H1 (cell line): ENCODE measurements around the gene ISOC2. TPM values are rescaled to one million over a fixed set of nuclear protein-coding genes. Genes with fewer than 3 reads are reported as not detected.

ENCODE experiments used
- CTCF ChIA-PET: fragments of 300-600 bp; sonication (Branson Sonifier 250); formaldehyde crosslinking; loops from one replicate; lab custom pipeline; 2021; ENCODE audit not compliant: partially characterized antibody; lab: Charles Lee
- POLR2A ChIA-PET: fragments of 300-600 bp; sonication (Branson Sonifier 250); formaldehyde crosslinking; loops from one replicate; lab custom pipeline; 2021; ENCODE audit warnings: inconsistent platforms; ENCODE audit not compliant: partially characterized antibody; lab: Charles Lee
- DNase-seq, 2 experiments: peaks; one replicate each; pipeline versions ENCODE4 v3.0.0 to v3.0.0-alpha.2; 2010 to 2022; ENCODE audit warnings: low spot score in 2 of 2, low read depth in 1 of 2, mixed read lengths in 1 of 2
- FAIRE-seq: peaks from 2 replicates; lab custom pipeline; 2011; peaks lifted over from hg19 to GRCh38; lab: Jason Lieb, UNC
- H2AFZ ChIP-seq: 2 replicates; pipeline ENCODE4 v1.8.1; 2012; ENCODE audit warnings: low read length, inconsistent platforms
- H2AK5ac ChIP-seq: 2 replicates; pipeline ENCODE4 v1.6.1; 2013; ENCODE audit warnings: low read depth, low read length
- H2BK120ac ChIP-seq: replicated peaks from 2 replicates; pipeline ENCODE3; 2013; ENCODE audit warnings: low read depth, low read length, inconsistent platforms
- H2BK12ac ChIP-seq: 2 replicates; pipeline ENCODE4 v1.6.1; 2013; ENCODE audit warnings: low read depth, low read length
- H2BK15ac ChIP-seq: 2 replicates; pipeline ENCODE4 v1.6.1; 2013; ENCODE audit warnings: low read length
- H2BK20ac ChIP-seq: 2 replicates; pipeline ENCODE4 v1.6.1; 2013; ENCODE audit warnings: low read length
- H2BK5ac ChIP-seq: 2 replicates; pipeline ENCODE4 v1.6.1; 2013; ENCODE audit warnings: low read depth, low read length
- H3K14ac ChIP-seq: 2 replicates; pipeline ENCODE4 v1.6.1; 2013; ENCODE audit warnings: inconsistent platforms; ENCODE audit not compliant: insufficient read length
- H3K18ac ChIP-seq: 2 replicates; pipeline ENCODE4 v1.6.1; 2013; ENCODE audit warnings: low read length; ENCODE audit errors: extremely low read depth
- H3K23ac ChIP-seq: 2 replicates; pipeline ENCODE4 v1.6.1; 2013; ENCODE audit warnings: inconsistent platforms; ENCODE audit not compliant: insufficient read length
- H3K23me2 ChIP-seq: 2 replicates; pipeline ENCODE4 v1.6.1; 2013; ENCODE audit warnings: low read depth, low read length
- H3K27ac ChIP-seq: 2 replicates; pipeline ENCODE4 v1.6.1; 2011; ENCODE audit warnings: low read depth, low read length, inconsistent platforms
- H3K27me3 ChIP-seq, 4 experiments: replicated peaks in 1 of 4; 1 replicate in 1 of 4; 2 replicates in 3 of 4; pipeline versions ENCODE4 v1.6.1 to v1.8.1; 2011 to 2013; ENCODE audit warnings: low read length in 3 of 4, mild to moderate bottlenecking in 3 of 4, inconsistent platforms in 2 of 4, mixed read lengths in 2 of 4, moderate library complexity in 1 of 4; ENCODE audit not compliant: control insufficient read depth in 3 of 4, insufficient read depth in 3 of 4; ENCODE audit errors: extremely low read depth in 1 of 4
- H3K36me3 ChIP-seq, 4 experiments: 2 replicates each; pipeline versions ENCODE4 v1.6.1 to v1.8.1; 2011 to 2013; ENCODE audit warnings: mild to moderate bottlenecking in 4 of 4, low read length in 3 of 4, moderate library complexity in 2 of 4, control low read depth in 1 of 4, inconsistent platforms in 1 of 4; ENCODE audit not compliant: insufficient read depth in 4 of 4, control insufficient read depth in 2 of 4
- H3K4ac ChIP-seq: replicated peaks from 2 replicates; pipeline ENCODE3; 2013; ENCODE audit warnings: low read length, low read depth, mixed read lengths, inconsistent platforms; ENCODE audit not compliant: insufficient read length
- H3K4me1 ChIP-seq, 4 experiments: replicated peaks in 1 of 4; 1 replicate in 1 of 4; 2 replicates in 3 of 4; pipeline versions ENCODE4 v1.6.1 to v1.8.1; 2011 to 2013; ENCODE audit warnings: low read length in 3 of 4, inconsistent platforms in 2 of 4, mixed read lengths in 1 of 4; ENCODE audit not compliant: insufficient read depth in 4 of 4, control insufficient read depth in 3 of 4
- H3K4me2 ChIP-seq, 2 experiments: 2 replicates each; pipeline versions ENCODE4 v1.6.1 to v1.8.1; 2011 to 2013; ENCODE audit warnings: low read depth in 2 of 2, low read length in 2 of 2, control low read depth in 1 of 2, inconsistent platforms in 1 of 2, mild to moderate bottlenecking in 1 of 2; ENCODE audit not compliant: insufficient read depth in 1 of 2
- H3K4me3 ChIP-seq, 4 experiments: fragments of 200-600, 300-600 bp in 1 of 4; sonication (generic), shearing (Covaris generic), sonication (Bioruptor Twin) in 1 of 4; 2 replicates each; pipeline versions ENCODE4 v1.5.1 to v1.8.1; 2011 to 2016; ENCODE audit warnings: low read length in 4 of 4, low read depth in 3 of 4, control low read depth in 2 of 4, inconsistent platforms in 2 of 4, mild to moderate bottlenecking in 2 of 4, mixed read lengths in 1 of 4, moderate library complexity in 1 of 4; ENCODE audit not compliant: insufficient read depth in 2 of 4; ENCODE audit errors: extremely low read depth in 1 of 4
- H3K56ac ChIP-seq: replicated peaks from 2 replicates; pipeline ENCODE3; 2013; ENCODE audit warnings: low read depth, mild to moderate bottlenecking, mixed read lengths, low read length, inconsistent platforms; ENCODE audit not compliant: insufficient read length
- H3K79me1 ChIP-seq: 2 replicates; pipeline ENCODE4 v1.6.1; 2013; ENCODE audit warnings: low read depth, low read length, control low read depth
- H3K79me2 ChIP-seq, 2 experiments: 2 replicates each; pipeline versions ENCODE4 v1.6.1 to v1.8.1; 2012 to 2013; ENCODE audit warnings: low read length in 2 of 2, mild to moderate bottlenecking in 2 of 2, inconsistent platforms in 1 of 2; ENCODE audit not compliant: insufficient read depth in 2 of 2, control insufficient read depth in 1 of 2
- H3K9ac ChIP-seq, 4 experiments: replicated peaks in 1 of 4; 1 replicate in 1 of 4; 2 replicates in 3 of 4; pipeline versions ENCODE4 v1.6.1 to v1.8.1; 2011 to 2013; ENCODE audit warnings: low read depth in 3 of 4, low read length in 3 of 4, control low read depth in 2 of 4, mild to moderate bottlenecking in 2 of 4, moderate library complexity in 2 of 4, inconsistent platforms in 1 of 4; ENCODE audit errors: extremely low read depth in 1 of 4
- H3K9me3 ChIP-seq, 2 experiments: 2 replicates each; pipeline versions ENCODE4 v1.6.1 to v1.8.1; 2012 to 2013; ENCODE audit warnings: mild to moderate bottlenecking in 2 of 2, moderate library complexity in 2 of 2, control low read depth in 1 of 2, inconsistent platforms in 1 of 2, low read depth in 1 of 2, low read length in 1 of 2, mixed read lengths in 1 of 2; ENCODE audit not compliant: insufficient read depth in 2 of 2
- H4K20me1 ChIP-seq, 2 experiments: replicated peaks in 1 of 2; 2 replicates each; pipeline versions ENCODE3 to v1.8.1; 2011 to 2013; ENCODE audit warnings: inconsistent platforms in 2 of 2, low read length in 2 of 2, mild to moderate bottlenecking in 1 of 2; ENCODE audit not compliant: insufficient read depth in 2 of 2, control insufficient read depth in 1 of 2
- H4K5ac ChIP-seq: 2 replicates; pipeline ENCODE4 v1.6.1; 2013; ENCODE audit warnings: low read length, low read depth, mixed read lengths, inconsistent platforms; ENCODE audit not compliant: insufficient read length
- H4K8ac ChIP-seq: 2 replicates; pipeline ENCODE4 v1.8.0; 2013; ENCODE audit warnings: mild to moderate bottlenecking, moderate library complexity, low read length, inconsistent platforms; ENCODE audit not compliant: insufficient read depth; ENCODE audit errors: extremely low read depth
- H4K91ac ChIP-seq: replicated peaks from 2 replicates; pipeline ENCODE3; 2013; ENCODE audit warnings: low read length, mixed read lengths, inconsistent platforms; ENCODE audit not compliant: insufficient read length
- ASH2L ChIP-seq: fragments of 200-600, 300-600 bp; sonication (generic); IDR thresholded peaks from one replicate; pipeline ENCODE4 v1.7.1; 2017; ENCODE audit warnings: low read length
- ATF3 ChIP-seq: IDR thresholded peaks from 2 replicates; pipeline ENCODE4 v1.6.1; 2011; ENCODE audit warnings: low read depth, mild to moderate bottlenecking, low read length; ENCODE audit not compliant: insufficient read depth
- MAX ChIP-seq: IDR thresholded peaks from 2 replicates; pipeline ENCODE4 v1.6.1; 2012; ENCODE audit warnings: inconsistent platforms
- SP1 ChIP-seq: IDR thresholded peaks from 2 replicates; pipeline ENCODE4 v1.6.1; 2011; ENCODE audit warnings: low read depth, low read length
- YY1 ChIP-seq: IDR thresholded peaks from 2 replicates; pipeline ENCODE4 v1.6.1; 2011; ENCODE audit warnings: low read depth, mild to moderate bottlenecking, low read length
- WGBS, 2 experiments: shearing (Covaris generic) in 1 of 2; methylation state at CpG; one replicate each; pipeline versions ENCODE4 v1.1.6 to v1.1.7; 2013 to 2015; ENCODE audit warnings: low lambda C conversion rate in 2 of 2, mixed read lengths in 2 of 2, inconsistent platforms in 1 of 2, low coverage in 1 of 2, missing lambda C conversion rate in 1 of 2; ENCODE audit not compliant: insufficient replicate concordance in 2 of 2, insufficient coverage in 1 of 2, insufficient read length in 1 of 2; ENCODE audit errors: extremely low coverage in 1 of 2, missing lambda C conversion rate in 1 of 2; 5-methylcytosine and 5-hydroxymethylcytosine counted together
- polyA plus RNA-seq, 7 experiments: library from polyadenylated mRNA; depleted of rRNA in 3 of 7; stranded (reverse) in 5 of 7; unstranded in 2 of 7; fragments of >200 nt in 5 of 7; fragments of 200-250 nt in 2 of 7; gene quantifications; 1 replicate in 5 of 7; 2 replicates in 1 of 7; 4 replicates in 1 of 7; pipeline versions ENCODE4 v1.2.1 to v1.2.3, GENCODE V29; 2011 to 2013; ENCODE audit warnings: missing spikeins in 2 of 7, mixed read lengths in 2 of 7
- total RNA-seq: library from RNA; stranded (reverse); fragmentation: NEBNext Ultra II Directional; extraction: Animal tissue kit (Norgen Biotek cat#: 25700); gene quantifications from 2 replicates; pipeline ENCODE4 v1.2.1, GENCODE V29; 2021

Gene ISOC2
- total and polyA plus RNA-seq, 2 of the 8 experiments (the other 6 are each of a cell fraction or from before 2014, with no cell fraction given), result 96.9 to 152 TPM

GRCh38 chr19:55452749-55453346 lies 8.6 kb downstream of the ISOC2 start:
- Histone ChIP-seq H3K18ac (no peak overlapping the region), H4K20me1 (peaks cover 2 to 11% of the 10 kb centered on the region in 2 experiments), H3K9me3 (no peaks in the 10 kb centered on the region), H3K4ac (no peak overlapping the region), H3K4me3 (peak overlapping the region in 2 of 4 experiments; percentile 26 to 69; a peak in 3 of 8 replicates), H2BK120ac (no peak overlapping the region), H3K9ac (no peak overlapping the region), H3K4me2 (peak overlapping the region; percentile 73 to 93), H4K91ac (no peak overlapping the region), H4K8ac (peak overlapping the region; percentile 64; the same call in 1 of the 2 replicates), H2BK15ac (no peak overlapping the region), H3K27me3 (peaks cover 25 to 45% (median 43%) of the 10 kb centered on the region in 4 experiments), H4K5ac (no peak overlapping the region), H3K23ac (no peak overlapping the region), H2AK5ac (no peak overlapping the region), H3K27ac (no peak overlapping the region), H3K4me1 (peaks cover 0 to 5% (median 2%) of the 10 kb centered on the region in 4 experiments; a peak in 5 of 7 replicates), H2BK20ac (no peak overlapping the region), H2BK12ac (no peak overlapping the region), H3K79me2 (no peaks in the 10 kb centered on the region), H3K14ac (no peak overlapping the region), H3K23me2 (peaks cover 18% of the 10 kb centered on the region; the same call in 1 of the 2 replicates), H2BK5ac (no peak overlapping the region), H2AFZ (no peak overlapping the region), H3K36me3 (peaks cover 0 to 5% (median 0%) of the 10 kb centered on the region in 4 experiments; a peak in 2 of 8 replicates), H3K79me1 (peaks cover 4% of the 10 kb centered on the region; the same call in 1 of the 2 replicates), H3K56ac (no peak overlapping the region)
- no peak for FAIRE-seq
- POLR2A ChIA-PET, result interaction anchor here (1.0 to 3.0 kb wide), 16 partner anchors 9 to 171 kb away, joined by 3 to 22 read pairs (median 4); partner anchors contain the start of genes ISOC2, SHISA7, UBE2S and ZNF784
- WGBS, 2 experiments, result 16% methylated on average over 9 of the region's 34 CpGs; no CpG with 5 or more reads in 1 of the 2 experiments
- CTCF ChIA-PET, result interaction anchor here (0.8 to 2.5 kb wide), 19 partner anchors 9 to 311 kb away, joined by 3 to 13 read pairs (median 4); partner anchors contain the start of genes DNAAF3, NAT14, SHISA7 and SSC5D
- DNase-seq, result peak in 1 of 2 experiments; percentile 95
- TF ChIP-seq MAX (peak; percentile 53), SP1 (peak; percentile 94; the same call in 1 of the 2 replicates), ASH2L (no peak), YY1 (no peak), ATF3 (no peak)
